Gastroesophageal sphincter (tissue), 3 donors: Measurements from ENCODE around the gene TRIM40.

Experiments used
- POLR2AphosphoS5 ChIP-seq: sonication (generic); formaldehyde crosslinking; IDR thresholded peaks from one replicate; pipeline ENCODE4 v1.6.1; 2017; ENCODE audit warnings: antibody characterized with exemption
- TF ChIP-seq, protein P1 (sequence below), 4 experiments: fragments of 200-600 bp in 2 of 4; fragments of 450-650 bp in 2 of 4; sonication (generic) in 1 of 4; IDR thresholded peaks; one replicate each; pipeline ENCODE4 v1.5.1; 2017 to 2019; ENCODE audit warnings: antibody characterized with exemption in 4 of 4, mild to moderate bottlenecking in 2 of 4, moderate library complexity in 2 of 4

DNA sequence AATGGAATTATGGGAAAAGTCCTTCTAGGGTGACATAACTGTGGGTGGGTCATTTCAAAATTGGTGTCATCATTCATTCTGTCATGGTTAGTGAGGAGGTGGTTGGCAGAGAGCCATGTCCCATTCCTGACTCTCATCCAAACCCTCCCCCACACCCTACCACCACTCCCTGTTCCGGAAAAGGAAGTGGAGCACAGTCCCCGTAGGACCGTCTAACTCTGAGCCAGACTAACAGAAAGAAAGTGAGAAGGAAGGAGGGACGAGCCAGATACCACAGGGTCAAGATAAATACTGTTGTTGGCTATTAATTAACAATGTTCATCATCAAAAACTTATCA lies 20.3 kb downstream of the TRIM40 start:
- TF ChIP-seq, protein P1, sequence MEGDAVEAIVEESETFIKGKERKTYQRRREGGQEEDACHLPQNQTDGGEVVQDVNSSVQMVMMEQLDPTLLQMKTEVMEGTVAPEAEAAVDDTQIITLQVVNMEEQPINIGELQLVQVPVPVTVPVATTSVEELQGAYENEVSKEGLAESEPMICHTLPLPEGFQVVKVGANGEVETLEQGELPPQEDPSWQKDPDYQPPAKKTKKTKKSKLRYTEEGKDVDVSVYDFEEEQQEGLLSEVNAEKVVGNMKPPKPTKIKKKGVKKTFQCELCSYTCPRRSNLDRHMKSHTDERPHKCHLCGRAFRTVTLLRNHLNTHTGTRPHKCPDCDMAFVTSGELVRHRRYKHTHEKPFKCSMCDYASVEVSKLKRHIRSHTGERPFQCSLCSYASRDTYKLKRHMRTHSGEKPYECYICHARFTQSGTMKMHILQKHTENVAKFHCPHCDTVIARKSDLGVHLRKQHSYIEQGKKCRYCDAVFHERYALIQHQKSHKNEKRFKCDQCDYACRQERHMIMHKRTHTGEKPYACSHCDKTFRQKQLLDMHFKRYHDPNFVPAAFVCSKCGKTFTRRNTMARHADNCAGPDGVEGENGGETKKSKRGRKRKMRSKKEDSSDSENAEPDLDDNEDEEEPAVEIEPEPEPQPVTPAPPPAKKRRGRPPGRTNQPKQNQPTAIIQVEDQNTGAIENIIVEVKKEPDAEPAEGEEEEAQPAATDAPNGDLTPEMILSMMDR (IDR thresholded peaks at IDR 0.05): no peak
- TF ChIP-seq POLR2AphosphoS5: no peak
